GM12875 (cell line): ENCODE results near the gene TARBP2.

Source experiments
- H3K4me3 ChIP-seq: one replicate; pipeline ENCODE4 v1.5.1; 2011; ENCODE audit warnings: low read depth, low read length, control low read depth
- TF ChIP-seq, protein P1 (sequence below): IDR thresholded peaks from 2 replicates; pipeline ENCODE4 v1.5.1; 2011; ENCODE audit warnings: low read depth, mild to moderate bottlenecking, control low read depth, inconsistent platforms, low read length, moderate library complexity, borderline replicate concordance; ENCODE audit not compliant: insufficient read depth

Gene TARBP2

GRCh38 chr12:53496752-53497032, 4.4 kb upstream of the TARBP2 start:
- no peak overlapping the region for H3K4me3 ChIP-seq
- TF ChIP-seq, protein P1, sequence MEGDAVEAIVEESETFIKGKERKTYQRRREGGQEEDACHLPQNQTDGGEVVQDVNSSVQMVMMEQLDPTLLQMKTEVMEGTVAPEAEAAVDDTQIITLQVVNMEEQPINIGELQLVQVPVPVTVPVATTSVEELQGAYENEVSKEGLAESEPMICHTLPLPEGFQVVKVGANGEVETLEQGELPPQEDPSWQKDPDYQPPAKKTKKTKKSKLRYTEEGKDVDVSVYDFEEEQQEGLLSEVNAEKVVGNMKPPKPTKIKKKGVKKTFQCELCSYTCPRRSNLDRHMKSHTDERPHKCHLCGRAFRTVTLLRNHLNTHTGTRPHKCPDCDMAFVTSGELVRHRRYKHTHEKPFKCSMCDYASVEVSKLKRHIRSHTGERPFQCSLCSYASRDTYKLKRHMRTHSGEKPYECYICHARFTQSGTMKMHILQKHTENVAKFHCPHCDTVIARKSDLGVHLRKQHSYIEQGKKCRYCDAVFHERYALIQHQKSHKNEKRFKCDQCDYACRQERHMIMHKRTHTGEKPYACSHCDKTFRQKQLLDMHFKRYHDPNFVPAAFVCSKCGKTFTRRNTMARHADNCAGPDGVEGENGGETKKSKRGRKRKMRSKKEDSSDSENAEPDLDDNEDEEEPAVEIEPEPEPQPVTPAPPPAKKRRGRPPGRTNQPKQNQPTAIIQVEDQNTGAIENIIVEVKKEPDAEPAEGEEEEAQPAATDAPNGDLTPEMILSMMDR = no peak

DNA sequence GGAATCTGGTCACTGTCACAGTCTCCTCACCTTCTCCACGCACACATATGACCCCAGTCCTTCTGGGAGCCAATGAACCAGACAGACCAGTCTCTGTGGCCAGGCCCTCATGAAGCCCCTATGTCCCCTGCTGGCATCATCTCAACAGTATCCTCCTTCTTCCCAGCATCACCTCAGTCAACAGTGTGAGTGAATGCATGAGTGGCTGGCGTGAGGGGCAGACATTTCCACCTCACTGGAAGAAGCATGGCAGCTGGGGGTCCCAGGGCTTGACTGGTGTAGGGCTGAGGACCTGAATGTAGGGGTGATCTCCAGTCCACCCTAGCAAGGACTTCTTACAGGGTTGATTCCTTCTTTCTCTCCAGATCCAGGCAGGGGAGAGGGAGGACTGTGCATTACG, 3.6 kb upstream of the TARBP2 start:
- H3K4me3 ChIP-seq = no peak overlapping the region
- TF ChIP-seq, protein P1 = no peak

GRCh38 chr12:53498235-53498630, 2.9 kb upstream of the TARBP2 start:
- TF ChIP-seq, protein P1 = no peak
- H3K4me3 ChIP-seq = no peak overlapping the region

DNA sequence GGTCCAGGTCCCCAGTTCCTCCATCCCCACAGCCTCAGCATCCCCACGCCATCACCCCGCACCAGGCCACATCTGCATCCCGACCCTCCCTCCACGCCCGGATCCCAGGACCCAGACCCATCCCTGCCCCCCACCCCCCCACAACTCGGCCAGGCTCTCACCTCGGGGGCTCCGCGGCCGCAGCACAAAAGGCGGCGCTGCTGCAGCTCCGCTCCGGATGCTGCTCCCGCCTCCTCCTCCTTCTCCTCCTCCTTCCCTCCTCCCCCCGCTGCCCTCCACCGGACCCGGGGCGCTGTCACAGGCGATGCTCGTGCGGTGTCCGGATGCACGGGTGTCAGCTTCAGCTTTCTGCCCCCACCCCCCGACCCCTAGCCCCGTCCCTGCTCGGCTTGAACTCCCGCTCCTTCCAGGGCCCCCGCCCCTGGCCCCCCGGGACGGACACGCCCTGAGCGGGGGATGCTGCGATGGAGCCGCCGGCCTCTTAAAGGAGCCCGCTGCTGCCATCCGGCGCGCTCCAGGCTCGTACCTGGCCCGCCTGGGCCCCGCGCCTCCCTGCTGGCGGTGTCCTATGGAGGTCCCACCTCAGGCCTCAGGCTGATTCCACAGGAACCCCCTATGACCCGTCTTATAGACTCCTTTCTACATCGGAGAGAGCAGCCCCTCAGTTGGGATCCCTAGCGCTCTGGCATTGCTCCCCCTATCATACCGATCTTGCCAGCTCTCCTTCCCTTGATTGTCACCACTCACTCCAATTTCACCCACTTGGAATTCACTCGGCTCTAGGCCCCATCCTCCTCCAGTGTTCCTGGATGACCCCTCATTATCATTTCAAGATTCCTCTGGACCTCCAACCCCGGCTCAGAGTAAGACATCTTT, 1.6 kb upstream of the TARBP2 start, which contains the start of gene MAP3K12:
Gene MAP3K12 (minus strand): TSS at position 193 of the 876 bp plus-strand sequence. CDS start 12,067 bp downstream, outside the sequence.
- H3K4me3 ChIP-seq = peak within 1 kb of the TSS; percentile 55
- TF ChIP-seq, protein P1 = no peak

GRCh38 chr12:53500142-53500775, 824 bp upstream of the TARBP2 start:
- TF ChIP-seq, protein P1 = no peak
- H3K4me3 ChIP-seq = peak overlapping the region; percentile 55

- peak overlapping the region; percentile 72 for H3K4me3 ChIP-seq
- TF ChIP-seq, protein P1 = no peak
These were observed 615 bp downstream of the TARBP2 start for GRCh38 chr12:53501615-53502181.

GRCh38 chr12:53502331-53502730, 1.2 kb downstream of the TARBP2 start:
- H3K4me3 ChIP-seq = peak overlapping the region; percentile 72
- TF ChIP-seq, protein P1 = no peak
